HCT116 (cell line): ENCODE data around the gene AGAP1. TPM values are rescaled to one million over a fixed set of nuclear protein-coding genes. Genes with fewer than 3 reads are reported as not detected.

Source experiments
- ATAC-seq: fragments of 200-7000 bp; cut with Tn5 transposase; 2 replicates; pipeline ENCODE4 v1.9.1; 2020; ENCODE audit warnings: mild to moderate bottlenecking, moderate library complexity
- BruUV-seq: library from RNA; stranded (reverse); fragments of 400-500 nt; replicated peaks from 2 replicates; lab custom pipeline; 2021; lab: Mats Ljungman, UMichigan
- CTCF ChIA-PET: fragments of 300-600 bp; sonication (Branson Sonifier 250); formaldehyde crosslinking; loops from one replicate; lab custom pipeline; 2021; ENCODE audit warnings: antibody characterized with exemption; lab: Charles Lee
- POLR2A ChIA-PET: fragments of 300-600, 350-600 bp; sonication (Branson Sonifier 250); formaldehyde crosslinking; loops from one replicate; lab custom pipeline; 2021; ENCODE audit warnings: antibody characterized with exemption; lab: Charles Lee
- RAD21 ChIA-PET, 2 experiments: fragments of 300-600 bp; sonication (Branson Sonifier 250); formaldehyde crosslinking; loops; one replicate each; lab custom pipeline; 2023; ENCODE audit warnings: low total read pairs in 2 of 2; ENCODE audit not compliant: uncharacterized antibody in 2 of 2, unreplicated experiment in 2 of 2, low non-redundant PET in 1 of 2; lab: Charles Lee
- DNase-seq: peaks from one replicate; pipeline ENCODE4 v3.0.0-alpha.2; 2010; ENCODE audit warnings: low read depth, low spot score
- H2AFZ ChIP-seq: fragments of 200-600 bp; shearing (Covaris generic), sonication (generic); 2 replicates; pipeline ENCODE4 v1.6.1; 2017; ENCODE audit warnings: low read depth, mixed run types, mixed read lengths, antibody characterized with exemption, low read length; ENCODE audit not compliant: poor library complexity, severe bottlenecking
- H3K27ac ChIP-seq: 2 replicates; pipeline ENCODE4 v1.5.1; 2012; ENCODE audit warnings: low read depth, low read length
- H3K27me3 ChIP-seq: fragments of 200-600 bp; sonication (generic); 2 replicates; pipeline ENCODE4 v1.6.1; 2016; ENCODE audit warnings: mixed run types, low read length, mixed read lengths; ENCODE audit not compliant: insufficient read depth
- H3K36me3 ChIP-seq, 2 experiments: fragments of 200-500 bp in 1 of 2; fragments of 200-600 bp in 1 of 2; sonication (Bioruptor generic) in 1 of 2; sonication (generic) in 1 of 2; 2 replicates each; pipeline versions ENCODE4 v1.5.1 to v1.6.1; 2014 to 2016; ENCODE audit warnings: low read length in 2 of 2, inconsistent platforms in 1 of 2, mixed read lengths in 1 of 2, mixed run types in 1 of 2; ENCODE audit not compliant: insufficient read depth in 2 of 2, control insufficient read depth in 1 of 2
- H3K4me1 ChIP-seq, 2 experiments: fragments of 200-600 bp in 1 of 2; sonication (generic) in 1 of 2; 2 replicates each; pipeline versions ENCODE4 v1.5.1 to v1.6.1; 2012 to 2017; ENCODE audit warnings: low read length in 2 of 2, inconsistent platforms in 1 of 2, mild to moderate bottlenecking in 1 of 2, mixed read lengths in 1 of 2, mixed run types in 1 of 2, moderate library complexity in 1 of 2; ENCODE audit not compliant: insufficient read depth in 2 of 2, control insufficient read depth in 1 of 2
- H3K4me2 ChIP-seq: fragments of 200-600 bp; sonication (generic); 2 replicates; pipeline ENCODE4 v1.6.1; 2017; ENCODE audit warnings: mixed run types, low read length, mixed read lengths
- H3K4me3 ChIP-seq, 2 experiments: fragments of 200-600 bp in 1 of 2; sonication (generic) in 1 of 2; replicated peaks in 1 of 2; 2 replicates each; pipeline ENCODE4 v1.5.1; 2011 to 2016; ENCODE audit warnings: low read length in 2 of 2, control low read depth in 1 of 2, low read depth in 1 of 2, mild to moderate bottlenecking in 1 of 2, mixed read lengths in 1 of 2, mixed run types in 1 of 2
- H3K79me2 ChIP-seq: fragments of 200-600 bp; sonication (generic); 2 replicates; pipeline ENCODE4 v1.6.1; 2017; ENCODE audit warnings: mild to moderate bottlenecking, mixed run types, low read length, moderate library complexity, mixed read lengths; ENCODE audit not compliant: insufficient read depth
- H3K9ac ChIP-seq: fragments of 200-600 bp; sonication (generic); 2 replicates; pipeline ENCODE4 v1.6.1; 2016; ENCODE audit warnings: low read length, mixed read lengths
- H3K9me2 ChIP-seq: fragments of 200-600 bp; sonication (generic), shearing (Covaris generic); 2 replicates; pipeline ENCODE4 v1.6.1; 2017; ENCODE audit warnings: mixed run types, mild to moderate bottlenecking, moderate library complexity; ENCODE audit not compliant: insufficient read depth
- H3K9me3 ChIP-seq, 2 experiments: fragments of 200-500 bp in 1 of 2; fragments of 200-600 bp in 1 of 2; sonication (Bioruptor generic) in 1 of 2; sonication (generic) in 1 of 2; 2 replicates each; pipeline ENCODE4 v1.6.1; 2014 to 2017; ENCODE audit warnings: low read length in 2 of 2, mixed read lengths in 2 of 2, inconsistent platforms in 1 of 2, low read depth in 1 of 2, mild to moderate bottlenecking in 1 of 2, mixed run types in 1 of 2, moderate library complexity in 1 of 2; ENCODE audit not compliant: control insufficient read depth in 1 of 2, insufficient read depth in 1 of 2
- H4K20me1 ChIP-seq: fragments of 200-600 bp; sonication (generic), shearing (Covaris generic); 2 replicates; pipeline ENCODE4 v1.6.1; 2017; ENCODE audit warnings: mixed run types, mild to moderate bottlenecking, moderate library complexity; ENCODE audit not compliant: insufficient read depth
- CBX3 ChIP-seq: IDR thresholded peaks from 2 replicates; pipeline ENCODE4 v1.6.1; 2012; ENCODE audit warnings: low read depth
- CEBPB ChIP-seq: IDR thresholded peaks from 2 replicates; pipeline ENCODE4 v1.6.1; 2012; ENCODE audit warnings: low read depth
- EGR1 ChIP-seq: IDR thresholded peaks from 2 replicates; pipeline ENCODE4 v1.6.1; 2012; ENCODE audit warnings: low read depth
- EZH2 ChIP-seq: fragments of 200-600 bp; sonication (generic); IDR thresholded peaks from 2 replicates; pipeline ENCODE4 v1.6.1; 2017; ENCODE audit warnings: antibody characterized with exemption, mixed run types
- EZH2phosphoT487 ChIP-seq: fragments of 200-600 bp; IDR thresholded peaks from 2 replicates; pipeline ENCODE4 v1.6.1; 2018; ENCODE audit warnings: antibody characterized with exemption, borderline replicate concordance
- SIN3A ChIP-seq: IDR thresholded peaks from 2 replicates; pipeline ENCODE4 v1.6.1; 2012; ENCODE audit warnings: low read depth
- TCF7L2 ChIP-seq: IDR thresholded peaks from 2 replicates; pipeline ENCODE4 v1.7.0; 2011; ENCODE audit warnings: borderline replicate concordance, inconsistent platforms; ENCODE audit not compliant: insufficient read depth, insufficient read length; ENCODE audit errors: extremely low read depth
- YY1 ChIP-seq: IDR thresholded peaks from 2 replicates; pipeline ENCODE4 v1.6.1; 2011; ENCODE audit warnings: low read length, low read depth, moderate library complexity, mild to moderate bottlenecking; ENCODE audit not compliant: insufficient replicate concordance; ENCODE audit errors: extremely low read depth
- ZBTB33 ChIP-seq: IDR thresholded peaks from 2 replicates; pipeline ENCODE4 v1.6.1; 2011; ENCODE audit warnings: mild to moderate bottlenecking, low read length, moderate library complexity; ENCODE audit not compliant: insufficient replicate concordance; ENCODE audit errors: extremely low read depth
- ZFX ChIP-seq: fragments of 450-650 bp; IDR thresholded peaks from 2 replicates; pipeline ENCODE4 v1.6.1; 2017
- intact Hi-C: fragments of 100-400 bp; cut with micrococcal nuclease; formaldehyde crosslinking; loops from 2 replicates; pipeline ENCODE4 v1.10.0; 2022
- total RNA-seq: library from RNA; stranded (reverse); gene quantifications from one replicate; pipeline ENCODE4 v1.2.1, GENCODE V29; 2021; ENCODE audit not compliant: unreplicated experiment
- TF ChIP-seq, protein P1 (sequence below): IDR thresholded peaks from 2 replicates; pipeline ENCODE4 v1.6.1; 2012
- TF ChIP-seq, protein P2 (sequence below), 3 experiments: fragments of 200-600 bp in 1 of 3; sonication (generic) in 1 of 3; IDR thresholded peaks in 2 of 3; conservative IDR thresholded peaks in 1 of 3; 2 replicates each; pipeline ENCODE4 v1.5.1; 2012 to 2017; ENCODE audit warnings: low read depth in 2 of 3, low read length in 2 of 3, antibody characterized with exemption in 1 of 3, borderline replicate concordance in 1 of 3, control low read depth in 1 of 3, mild to moderate bottlenecking in 1 of 3, mixed read lengths in 1 of 3, mixed run types in 1 of 3, moderate library complexity in 1 of 3; ENCODE audit not compliant: insufficient read depth in 1 of 3

The AGAP1 gene
- total RNA-seq, 1 experiment from 2014 or later = 43.8 TPM

GRCh38 chr2:236156095-236156859 lies 662.4 kb downstream of the AGAP1 start:
- POLR2A ChIA-PET = no interaction called here
- no peak for DNase-seq
- H3K4me1 ChIP-seq = no peaks in the 10 kb centered on the region
- H3K9me3 ChIP-seq = no peaks in the 10 kb centered on the region
- CTCF ChIA-PET = interaction anchor here (1.0 kb wide), 1 partner anchor 377 kb away, joined by 3 read pairs; no protein-coding TSS in a partner anchor
- no peak overlapping the region for H3K9ac ChIP-seq
- intact Hi-C loops = no loop called here
- H3K36me3 ChIP-seq = no peaks in the 10 kb centered on the region
- H4K20me1 ChIP-seq = no peaks in the 10 kb centered on the region
- no peak overlapping the region for H3K4me3 ChIP-seq
- no peak overlapping the region for H3K27ac ChIP-seq
- no peaks in the 10 kb centered on the region for H3K27me3 ChIP-seq
- BruUV-seq = no TSS peak
- H3K4me2 ChIP-seq = no peak overlapping the region
- RAD21 ChIA-PET = no interaction called here
- H2AFZ ChIP-seq = no peak overlapping the region
- TF ChIP-seq CBX3 (no peak), TCF7L2 (no peak), ZBTB33 (no peak), EGR1 (no peak), ZFX (no peak), EZH2phosphoT487 (no peak), SIN3A (no peak), YY1 (no peak), CEBPB (no peak), EZH2 (no peak)
- TF ChIP-seq, protein P1, sequence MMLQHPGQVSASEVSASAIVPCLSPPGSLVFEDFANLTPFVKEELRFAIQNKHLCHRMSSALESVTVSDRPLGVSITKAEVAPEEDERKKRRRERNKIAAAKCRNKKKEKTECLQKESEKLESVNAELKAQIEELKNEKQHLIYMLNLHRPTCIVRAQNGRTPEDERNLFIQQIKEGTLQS = no peak
- TF ChIP-seq, protein P2, sequence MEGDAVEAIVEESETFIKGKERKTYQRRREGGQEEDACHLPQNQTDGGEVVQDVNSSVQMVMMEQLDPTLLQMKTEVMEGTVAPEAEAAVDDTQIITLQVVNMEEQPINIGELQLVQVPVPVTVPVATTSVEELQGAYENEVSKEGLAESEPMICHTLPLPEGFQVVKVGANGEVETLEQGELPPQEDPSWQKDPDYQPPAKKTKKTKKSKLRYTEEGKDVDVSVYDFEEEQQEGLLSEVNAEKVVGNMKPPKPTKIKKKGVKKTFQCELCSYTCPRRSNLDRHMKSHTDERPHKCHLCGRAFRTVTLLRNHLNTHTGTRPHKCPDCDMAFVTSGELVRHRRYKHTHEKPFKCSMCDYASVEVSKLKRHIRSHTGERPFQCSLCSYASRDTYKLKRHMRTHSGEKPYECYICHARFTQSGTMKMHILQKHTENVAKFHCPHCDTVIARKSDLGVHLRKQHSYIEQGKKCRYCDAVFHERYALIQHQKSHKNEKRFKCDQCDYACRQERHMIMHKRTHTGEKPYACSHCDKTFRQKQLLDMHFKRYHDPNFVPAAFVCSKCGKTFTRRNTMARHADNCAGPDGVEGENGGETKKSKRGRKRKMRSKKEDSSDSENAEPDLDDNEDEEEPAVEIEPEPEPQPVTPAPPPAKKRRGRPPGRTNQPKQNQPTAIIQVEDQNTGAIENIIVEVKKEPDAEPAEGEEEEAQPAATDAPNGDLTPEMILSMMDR (IDR thresholded peaks at IDR 0.05 in 2 of 3, conservative IDR thresholded peaks at IDR 0.05 in 1 of 3; ENCODE audit: borderline replicate concordance in 1 of 3, insufficient read depth in 1 of 3, low read depth in 2 of 3, low read length in 2 of 3) = no peak
- TF ChIP-seq, all 23 proteins: peak for 0
- Histone ChIP-seq H3K79me2 (no peaks in the 10 kb centered on the region), H3K9me2 (no peaks in the 10 kb centered on the region)
- no peak; the same call in 1 of the 2 replicates for ATAC-seq
